ENCODE data around the gene TMEM80. TPM values are rescaled to one million over a fixed set of nuclear protein-coding genes. Genes with fewer than 3 reads are reported as not detected.
A peak's percentile ranks its signal among the peaks of the same experiment; 100 is the strongest.

The TMEM80 gene
- total RNA-seq, 1 experiment from 2014 or later, result 45.2 TPM

- DNase-seq (ENCODE audit: low read depth, low spot score) (no peak), ATAC-seq (no peak)
- TSS peak; percentile 81 for BruUV-seq (replicated peaks)
- H3K27me3 ChIP-seq (ENCODE audit: control insufficient read depth, insufficient read depth, low read length), result no peaks in the 10 kb centered on the region
- in situ Hi-C loops (cut with HindIII; ENCODE audit: low pct_unique_long_range_greater_than_20kb, low sequenced_read_pairs) (no loop called here), intact Hi-C loops (cut with micrococcal nuclease; ENCODE audit: unreplicated experiment) (no loop called here)
- POLR2A ChIA-PET, result no interaction called here
- H3K27ac ChIP-seq (ENCODE audit: low read length), result peak overlapping the region; percentile 46; the same call in 1 of the 2 replicates
- CTCF ChIA-PET, result no interaction called here
- peaks cover 43% of the 10 kb centered on the region for H3K4me1 ChIP-seq (ENCODE audit: control insufficient read depth, insufficient read depth, low read length)
- no peak for TF ChIP-seq POLR2AphosphoS5 (IDR thresholded peaks at IDR 0.05; ENCODE audit: low read depth, low read length)
- no peak for TF ChIP-seq TCF7L2 (IDR thresholded peaks at IDR 0.05; ENCODE audit: low read depth, low read length)
- TF ChIP-seq CTCF (IDR thresholded peaks at IDR 0.05), result no peak
- TF ChIP-seq SIN3A (IDR thresholded peaks at IDR 0.05; ENCODE audit: borderline replicate concordance, insufficient read depth, low read depth, low read length), result no peak
- no peak for TF ChIP-seq REST (IDR thresholded peaks at IDR 0.05; ENCODE audit: insufficient read depth in 1 of 2, low read depth in 2 of 2, low read length in 1 of 2)
- no peaks in the 10 kb centered on the region for H3K9me3 ChIP-seq (ENCODE audit: control insufficient read depth, insufficient read depth, low read depth, low read length)
- peak overlapping the region; percentile 48 to 78 for H3K4me3 ChIP-seq (ENCODE audit: low read depth in 2 of 2, low read length in 2 of 2)
- H3K36me3 ChIP-seq (ENCODE audit: control insufficient read depth, insufficient read depth, low read length), result no peaks in the 10 kb centered on the region
Measured at GRCh38 chr11:692824-693414, 2.7 kb upstream of the TMEM80 start.

GRCh38 chr11:693415-693831, 2.2 kb upstream of the TMEM80 start:
- POLR2A ChIA-PET, result no interaction called here
- ATAC-seq (no peak), DNase-seq (ENCODE audit: low read depth, low spot score) (no peak)
- intact Hi-C loops (cut with micrococcal nuclease; ENCODE audit: unreplicated experiment) (no loop called here), in situ Hi-C loops (cut with HindIII; ENCODE audit: low pct_unique_long_range_greater_than_20kb, low sequenced_read_pairs) (no loop called here)
- no peaks in the 10 kb centered on the region for H3K27me3 ChIP-seq (ENCODE audit: control insufficient read depth, insufficient read depth, low read length)
- CTCF ChIA-PET, result interaction anchor here (0.7 kb wide), 1 partner anchor 683 kb away, joined by 13 read pairs; no protein-coding TSS in a partner anchor
- BruUV-seq (replicated peaks), result no TSS peak
- H3K36me3 ChIP-seq (ENCODE audit: control insufficient read depth, insufficient read depth, low read length), result no peaks in the 10 kb centered on the region
- peak overlapping the region; percentile 46 for H3K27ac ChIP-seq (ENCODE audit: low read length)
- no peaks in the 10 kb centered on the region for H3K9me3 ChIP-seq (ENCODE audit: control insufficient read depth, insufficient read depth, low read depth, low read length)
- TF ChIP-seq POLR2AphosphoS5 (IDR thresholded peaks at IDR 0.05; ENCODE audit: low read depth, low read length) (no peak), SIN3A (IDR thresholded peaks at IDR 0.05; ENCODE audit: borderline replicate concordance, insufficient read depth, low read depth, low read length) (no peak), TCF7L2 (IDR thresholded peaks at IDR 0.05; ENCODE audit: low read depth, low read length) (no peak), CTCF (IDR thresholded peaks at IDR 0.05) (no peak), REST (IDR thresholded peaks at IDR 0.05; ENCODE audit: insufficient read depth in 1 of 2, low read depth in 2 of 2, low read length in 1 of 2) (no peak)
- H3K4me1 ChIP-seq (ENCODE audit: control insufficient read depth, insufficient read depth, low read length), result peaks cover 48% of the 10 kb centered on the region
- H3K4me3 ChIP-seq (ENCODE audit: low read depth in 2 of 2, low read length in 2 of 2), result peak overlapping the region; percentile 48 to 78
